Measurements from ENCODE around the gene IRX2. TPM values are rescaled to one million over a fixed set of nuclear protein-coding genes. Genes with fewer than 3 reads are reported as not detected.

Gene IRX2
- total and polyA plus RNA-seq, 2 of the 4 experiments (the other 2 are of a cell fraction) = 0.36 to 0.97 TPM

DNA sequence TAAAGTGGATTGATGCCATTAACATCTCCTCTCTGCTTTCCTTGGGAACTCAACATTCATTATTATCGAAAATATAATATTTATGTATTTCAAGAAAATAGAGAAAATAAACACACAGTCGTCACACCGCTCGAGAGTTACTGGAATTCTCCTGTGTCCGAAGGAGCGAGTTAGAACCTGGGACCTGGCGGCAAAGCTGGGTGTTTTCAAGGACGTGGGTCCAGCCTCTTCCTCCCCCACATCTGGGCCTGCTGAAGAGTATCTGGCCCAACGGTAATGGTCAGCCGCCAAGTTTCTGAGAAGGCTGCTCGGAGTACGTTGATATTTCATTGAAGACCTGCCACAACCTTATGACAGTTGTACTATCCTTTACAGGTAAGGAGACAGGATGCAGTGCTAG lies 47.9 kb downstream of the IRX2 start:
- DNase-seq = no peak
- Histone ChIP-seq H3K4ac (ENCODE audit: low read depth, low read length) (no peak overlapping the region), H2BK20ac (ENCODE audit: low read depth, low read length) (no peak overlapping the region), H2AK9ac (replicated peaks; ENCODE audit: low read depth, low read length, poor library complexity) (no peak overlapping the region), H3K9ac (ENCODE audit: low read depth, low read length) (no peak overlapping the region), H3K36me3 (ENCODE audit: control insufficient read depth, insufficient read depth, low read length) (no peaks in the 10 kb centered on the region), H3K4me1 (ENCODE audit: control insufficient read depth, insufficient read depth, low read length) (no peaks in the 10 kb centered on the region), H3K4me3 (ENCODE audit: insufficient read depth, low read depth, low read length) (no peak overlapping the region), H3K18ac (ENCODE audit: low read depth, low read length) (no peak overlapping the region), H3K27me3 (ENCODE audit: control insufficient read depth, insufficient read depth, low read length) (no peaks in the 10 kb centered on the region), H2AK5ac (ENCODE audit: low read depth, low read length) (no peak overlapping the region), H4K8ac (ENCODE audit: low read depth in 2 of 2, low read length in 2 of 2) (no peak overlapping the region), H4K91ac (ENCODE audit: insufficient read depth, low read depth, low read length) (no peak overlapping the region), H4K5ac (ENCODE audit: low read depth, low read length) (no peak overlapping the region), H3K9me3 (ENCODE audit: control insufficient read depth, insufficient read depth, low read length) (peaks cover 40% of the 10 kb centered on the region), H2AFZ (replicated peaks; ENCODE audit: low read length, poor library complexity) (no peak overlapping the region), H3K14ac (replicated peaks; ENCODE audit: low read depth, low read length) (no peak overlapping the region), H3K27ac (ENCODE audit: insufficient read depth, low read length) (no peak overlapping the region), H2BK15ac (ENCODE audit: low read depth, low read length) (no peak overlapping the region), H3K9me1 (ENCODE audit: insufficient read depth, low read length) (no peaks in the 10 kb centered on the region), H3K79me1 (ENCODE audit: low read depth in 1 of 2, low read length in 2 of 2) (no peaks in the 10 kb centered on the region), H3K56ac (ENCODE audit: extremely low read depth, insufficient read depth, low read length) (no peak overlapping the region), H2BK120ac (ENCODE audit: low read depth, low read length) (no peak overlapping the region), H3K23ac (ENCODE audit: low read depth, low read length) (no peak overlapping the region), H3K4me2 (ENCODE audit: low read depth, low read length) (no peak overlapping the region), H4K20me1 (ENCODE audit: insufficient read depth, low read length) (no peaks in the 10 kb centered on the region), H2BK5ac (ENCODE audit: low read depth, low read length, poor library complexity, severe bottlenecking) (no peak overlapping the region)
- no peak for ATAC-seq (ENCODE audit: low read depth)
- ChIA-PET CTCF (no interaction called here), POLR2A (ENCODE audit: unreplicated experiment) (no interaction called here)
- dilution Hi-C loops (cut with HindIII; ENCODE audit: low sequenced_read_pairs, unreplicated experiment) (no loop called here), intact Hi-C loops (cut with micrococcal nuclease) (no loop called here), in situ Hi-C loops (cut with MboI; ENCODE audit: low sequenced_read_pairs) (no loop called here)
- WGBS, 2 experiments (ENCODE audit: extremely low coverage in 2 of 2, insufficient read length in 1 of 2) = 70% methylated on average over 8 of the region's 12 CpGs; no CpG with 5 or more reads in 1 of the 2 experiments
- TF ChIP-seq, protein P1, sequence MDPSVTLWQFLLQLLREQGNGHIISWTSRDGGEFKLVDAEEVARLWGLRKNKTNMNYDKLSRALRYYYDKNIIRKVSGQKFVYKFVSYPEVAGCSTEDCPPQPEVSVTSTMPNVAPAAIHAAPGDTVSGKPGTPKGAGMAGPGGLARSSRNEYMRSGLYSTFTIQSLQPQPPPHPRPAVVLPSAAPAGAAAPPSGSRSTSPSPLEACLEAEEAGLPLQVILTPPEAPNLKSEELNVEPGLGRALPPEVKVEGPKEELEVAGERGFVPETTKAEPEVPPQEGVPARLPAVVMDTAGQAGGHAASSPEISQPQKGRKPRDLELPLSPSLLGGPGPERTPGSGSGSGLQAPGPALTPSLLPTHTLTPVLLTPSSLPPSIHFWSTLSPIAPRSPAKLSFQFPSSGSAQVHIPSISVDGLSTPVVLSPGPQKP (IDR thresholded peaks at IDR 0.05; ENCODE audit: borderline replicate concordance, low read depth, low read length) = no peak
- TF ChIP-seq MXI1 (IDR thresholded peaks at IDR 0.05; ENCODE audit: borderline replicate concordance, low read depth, low read length) (no peak), RFX5 (IDR thresholded peaks at IDR 0.05; ENCODE audit: low read depth, low read length) (no peak), RCOR1 (IDR thresholded peaks at IDR 0.05; ENCODE audit: insufficient replicate concordance, low read length) (no peak), MAZ (IDR thresholded peaks at IDR 0.05; ENCODE audit: borderline replicate concordance, low read depth, low read length) (no peak), FOS (IDR thresholded peaks at IDR 0.05; ENCODE audit: low read depth, low read length) (no peak), CHD1 (IDR thresholded peaks at IDR 0.05; ENCODE audit: low read depth, low read length) (no peak), POLR2A (IDR thresholded peaks at IDR 0.05; ENCODE audit: low read depth, low read length) (no peak), BHLHE40 (IDR thresholded peaks at IDR 0.05; ENCODE audit: low read depth, low read length) (no peak), NFE2L2 (IDR thresholded peaks at IDR 0.05; ENCODE audit: low read depth, low read length) (no peak), CTCF (conservative IDR thresholded peaks at IDR 0.05; ENCODE audit: low read depth, low read length) (no peak)
- BruUV-seq (replicated peaks) = no TSS peak
